ENCODE results near the gene DNTT.

DNA sequence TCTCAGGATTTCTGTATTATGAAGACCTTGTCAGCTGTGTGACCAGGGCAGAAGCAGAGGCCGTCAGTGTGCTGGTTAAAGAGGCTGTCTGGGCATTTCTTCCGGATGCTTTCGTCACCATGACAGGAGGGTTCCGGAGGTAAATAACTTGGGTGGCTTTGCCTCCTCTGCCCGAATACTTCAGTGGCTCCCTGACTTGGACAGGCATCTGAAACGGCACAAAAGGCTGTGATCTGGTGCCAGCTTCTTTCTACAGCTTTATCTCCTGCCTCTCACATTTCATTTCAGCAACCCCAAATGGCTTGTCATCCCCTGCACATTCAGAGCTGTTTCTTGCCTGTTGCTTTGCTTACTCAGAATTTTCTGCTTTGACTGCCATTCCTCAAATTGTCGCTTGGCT, 23.2 kb downstream of the DNTT start:
- TF ChIP-seq POLR2A (IDR thresholded peaks at IDR 0.05) = no peak
- TF ChIP-seq, protein P1, sequence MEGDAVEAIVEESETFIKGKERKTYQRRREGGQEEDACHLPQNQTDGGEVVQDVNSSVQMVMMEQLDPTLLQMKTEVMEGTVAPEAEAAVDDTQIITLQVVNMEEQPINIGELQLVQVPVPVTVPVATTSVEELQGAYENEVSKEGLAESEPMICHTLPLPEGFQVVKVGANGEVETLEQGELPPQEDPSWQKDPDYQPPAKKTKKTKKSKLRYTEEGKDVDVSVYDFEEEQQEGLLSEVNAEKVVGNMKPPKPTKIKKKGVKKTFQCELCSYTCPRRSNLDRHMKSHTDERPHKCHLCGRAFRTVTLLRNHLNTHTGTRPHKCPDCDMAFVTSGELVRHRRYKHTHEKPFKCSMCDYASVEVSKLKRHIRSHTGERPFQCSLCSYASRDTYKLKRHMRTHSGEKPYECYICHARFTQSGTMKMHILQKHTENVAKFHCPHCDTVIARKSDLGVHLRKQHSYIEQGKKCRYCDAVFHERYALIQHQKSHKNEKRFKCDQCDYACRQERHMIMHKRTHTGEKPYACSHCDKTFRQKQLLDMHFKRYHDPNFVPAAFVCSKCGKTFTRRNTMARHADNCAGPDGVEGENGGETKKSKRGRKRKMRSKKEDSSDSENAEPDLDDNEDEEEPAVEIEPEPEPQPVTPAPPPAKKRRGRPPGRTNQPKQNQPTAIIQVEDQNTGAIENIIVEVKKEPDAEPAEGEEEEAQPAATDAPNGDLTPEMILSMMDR (IDR thresholded peaks at IDR 0.05) = no peak

Data from right lobe of liver (tissue), 4 donors.